NCI-H345 treated with DMSO at 0.1 percent for 48 hours (cell line): ENCODE data around the gene ITPKB.
"Not testable (repeated sequence)": the region's sequence is repeated elsewhere in the genome, so short reads cannot be mapped to it uniquely, and the experiment has no call there.

ENCODE experiments used
- DNase-seq: peaks from one replicate; lab custom pipeline; 2025; ENCODE audit not compliant: unreplicated experiment; lab: John Stamatoyannopoulos, UW

Gene ITPKB

GRCh38 chr1:226605318-226605950 is 133.6 kb downstream of the ITPKB start:
- no peak for DNase-seq

- DNase-seq: no peak
Measured at GRCh38 chr1:226604560-226605317, 134.3 kb downstream of the ITPKB start.

- no peak for DNase-seq
Measured at GRCh38 chr1:226603858-226604559, 135.1 kb downstream of the ITPKB start.

- DNase-seq: no peak
Measured at GRCh38 chr1:226603022-226603857, 135.8 kb downstream of the ITPKB start.

- no peak for DNase-seq
Measured at GRCh38 chr1:226602186-226603021, 136.7 kb downstream of the ITPKB start.

GRCh38 chr1:226601456-226601855 is 137.6 kb downstream of the ITPKB start:
- no peak for DNase-seq

- DNase-seq: no peak
Measured at GRCh38 chr1:226600254-226600653, 138.8 kb downstream of the ITPKB start.

- DNase-seq: no peak
Measured at GRCh38 chr1:226599636-226600238, 139.3 kb downstream of the ITPKB start.

GRCh38 chr1:226598955-226599354 is 140.1 kb downstream of the ITPKB start:
- not testable (repeated sequence) for DNase-seq

- no peak for DNase-seq
Measured at GRCh38 chr1:226598455-226598849, 140.6 kb downstream of the ITPKB start.

GRCh38 chr1:226597616-226598454 is 141.2 kb downstream of the ITPKB start:
- no peak for DNase-seq

GRCh38 chr1:226596531-226597165 is 142.4 kb downstream of the ITPKB start:
- no peak for DNase-seq

- DNase-seq: no peak
Measured at GRCh38 chr1:226593541-226593940, 145.5 kb downstream of the ITPKB start.

- DNase-seq: no peak
Measured at GRCh38 chr1:226590614-226591013, 148.5 kb downstream of the ITPKB start.

GRCh38 chr1:226589008-226589733 is 149.9 kb downstream of the ITPKB start:
- no peak for DNase-seq

- DNase-seq: no peak
Measured at GRCh38 chr1:226588484-226588883, 150.6 kb downstream of the ITPKB start.

GRCh38 chr1:226586650-226587422 is 152.2 kb downstream of the ITPKB start:
- DNase-seq: no peak
